Suprapubic skin (tissue), 4 donors: ENCODE measurements around the gene ZNF804A. TPM values are rescaled to one million over a fixed set of nuclear protein-coding genes. Genes with fewer than 3 reads are reported as not detected.

Source experiments
- DNase-seq, 2 donors: peaks; one replicate each; pipeline ENCODE4 v3.0.0-alpha.2; 2019; ENCODE audit warnings: low spot score in 2 of 2
- H3K27ac ChIP-seq: fragments of 200-600 bp; sonication (generic); one replicate; pipeline ENCODE4 v1.5.1; 2019
- H3K27me3 ChIP-seq: fragments of 200-600 bp; sonication (generic); one replicate; pipeline ENCODE4 v1.5.1; 2019
- H3K36me3 ChIP-seq: fragments of 200-600 bp; sonication (generic); one replicate; pipeline ENCODE4 v1.5.1; 2019
- H3K4me1 ChIP-seq: fragments of 200-600 bp; sonication (generic); one replicate; pipeline ENCODE4 v1.5.1; 2019
- H3K4me3 ChIP-seq: fragments of 200-600 bp; sonication (generic); one replicate; pipeline ENCODE4 v1.5.1; 2019; ENCODE audit warnings: mild to moderate bottlenecking
- H3K9me3 ChIP-seq: fragments of 200-600 bp; sonication (generic); one replicate; pipeline ENCODE4 v1.5.1; 2019
- CTCF ChIP-seq, 2 donors: fragments of 200-600 bp in 1 of 2; fragments of 450-650 bp in 1 of 2; sonication (generic) in 1 of 2; IDR thresholded peaks; one replicate each; pipeline ENCODE4 v1.5.1; 2016 to 2019; ENCODE audit warnings: antibody characterized with exemption in 2 of 2, mild to moderate bottlenecking in 1 of 2, moderate library complexity in 1 of 2
- EP300 ChIP-seq: sonication (generic); formaldehyde crosslinking; IDR thresholded peaks from one replicate; pipeline ENCODE4 v1.6.1; 2017; ENCODE audit warnings: antibody characterized with exemption
- POLR2A ChIP-seq, 2 donors: fragments of 450-650 bp; IDR thresholded peaks; one replicate each; pipeline ENCODE4 v1.6.1; 2017; ENCODE audit warnings: antibody characterized with exemption in 2 of 2, mild to moderate bottlenecking in 2 of 2, moderate library complexity in 2 of 2
- POLR2AphosphoS5 ChIP-seq, 3 donors: sonication (generic); formaldehyde crosslinking; IDR thresholded peaks; one replicate each; pipeline ENCODE4 v1.6.1; 2017; ENCODE audit warnings: antibody characterized with exemption in 3 of 3
- whole genome bisulfite sequencing: methylation state at CpG from one replicate; pipeline ENCODE4 v1.1.5; 2018; 5-methylcytosine and 5-hydroxymethylcytosine counted together
- total RNA-seq, 4 donors: library from RNA; depleted of rRNA; stranded (reverse); fragments of >200 nt; gene quantifications; one replicate each; pipeline ENCODE4 v1.1.0, GENCODE V29; 2016

Gene ZNF804A
- total RNA-seq, 4 donors from 2014 or later = 1.0 TPM; not detected in 3

GRCh38 chr2:184566716-184567115 lies 31.6 kb upstream of the ZNF804A start:
- TF ChIP-seq POLR2AphosphoS5 (IDR thresholded peaks at IDR 0.05) = no peak
- TF ChIP-seq POLR2A (IDR thresholded peaks at IDR 0.05) = no peak
- TF ChIP-seq EP300 = no peak
- TF ChIP-seq CTCF (IDR thresholded peaks at IDR 0.05) = no peak
- H3K4me3 ChIP-seq = no peak overlapping the region
- H3K36me3 ChIP-seq = no peaks in the 10 kb centered on the region
- WGBS = 54% methylated on average over 3 of the region's 3 CpGs
- H3K9me3 ChIP-seq = no peaks in the 10 kb centered on the region
- no peaks in the 10 kb centered on the region for H3K4me1 ChIP-seq
- DNase-seq = no peak
- no peak overlapping the region for H3K27ac ChIP-seq
- H3K27me3 ChIP-seq = no peaks in the 10 kb centered on the region

DNA sequence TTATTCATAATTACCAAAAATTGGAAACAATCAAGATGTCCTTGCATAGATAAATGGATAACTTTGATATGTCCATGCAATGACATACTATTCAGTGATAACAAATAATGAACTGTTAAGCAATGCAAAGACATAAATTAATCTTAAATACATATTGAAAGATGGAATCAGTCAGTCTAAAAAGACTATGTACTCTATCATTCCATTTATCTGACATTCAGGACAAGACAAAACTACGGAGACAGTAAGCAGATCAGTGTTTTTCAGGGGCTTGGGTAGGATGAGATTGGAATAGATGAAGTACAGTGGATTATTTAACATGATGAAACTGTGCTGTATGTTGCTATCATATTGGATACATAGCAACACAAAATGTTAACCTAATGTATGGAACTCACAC lies 21.3 kb upstream of the ZNF804A start:
- Histone ChIP-seq H3K27me3 (no peaks in the 10 kb centered on the region), H3K4me1 (no peaks in the 10 kb centered on the region), H3K4me3 (no peak overlapping the region), H3K36me3 (no peaks in the 10 kb centered on the region), H3K27ac (no peak overlapping the region), H3K9me3 (no peaks in the 10 kb centered on the region)
- TF ChIP-seq EP300 (no peak), POLR2A (IDR thresholded peaks at IDR 0.05) (no peak), CTCF (IDR thresholded peaks at IDR 0.05) (no peak), POLR2AphosphoS5 (IDR thresholded peaks at IDR 0.05) (no peak)
- no peak for DNase-seq
- 85% methylated on average over 1 of the region's 1 CpG for WGBS

GRCh38 chr2:184577743-184578142 lies 20.6 kb upstream of the ZNF804A start:
- Histone ChIP-seq H3K36me3 (no peaks in the 10 kb centered on the region), H3K9me3 (no peaks in the 10 kb centered on the region), H3K4me1 (no peaks in the 10 kb centered on the region), H3K27ac (no peak overlapping the region), H3K27me3 (no peaks in the 10 kb centered on the region), H3K4me3 (no peak overlapping the region)
- no peak for TF ChIP-seq POLR2AphosphoS5 (IDR thresholded peaks at IDR 0.05)
- TF ChIP-seq POLR2A (IDR thresholded peaks at IDR 0.05) = no peak
- no peak for TF ChIP-seq EP300
- TF ChIP-seq CTCF (IDR thresholded peaks at IDR 0.05) = no peak
- 57% methylated on average over 4 of the region's 4 CpGs for WGBS
- DNase-seq = no peak

DNA sequence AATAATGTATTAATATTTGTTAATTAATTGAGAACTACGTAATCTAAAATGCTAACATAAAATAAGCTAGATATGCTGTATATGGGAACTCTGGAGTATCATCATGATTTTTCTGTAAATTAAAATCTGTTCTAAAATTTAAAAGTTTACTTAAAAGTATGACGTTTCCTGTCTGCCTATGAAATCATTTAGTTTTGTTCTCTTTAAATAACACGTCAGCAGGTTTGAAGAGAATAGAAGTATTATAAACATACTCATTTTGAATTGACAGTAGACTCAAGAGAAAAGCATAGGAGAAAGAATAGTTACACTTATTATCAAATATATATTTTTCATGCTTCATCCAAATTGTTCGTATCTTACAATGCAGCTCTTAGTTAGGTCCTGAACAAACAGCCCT lies 19.1 kb upstream of the ZNF804A start:
- Histone ChIP-seq H3K36me3 (no peaks in the 10 kb centered on the region), H3K4me3 (no peak overlapping the region), H3K27me3 (no peaks in the 10 kb centered on the region), H3K9me3 (no peaks in the 10 kb centered on the region), H3K27ac (no peak overlapping the region), H3K4me1 (no peaks in the 10 kb centered on the region)
- DNase-seq = no peak
- TF ChIP-seq EP300 (no peak), POLR2A (IDR thresholded peaks at IDR 0.05) (no peak), CTCF (IDR thresholded peaks at IDR 0.05) (no peak)
- 87% methylated on average over 4 of the region's 4 CpGs for WGBS

DNA sequence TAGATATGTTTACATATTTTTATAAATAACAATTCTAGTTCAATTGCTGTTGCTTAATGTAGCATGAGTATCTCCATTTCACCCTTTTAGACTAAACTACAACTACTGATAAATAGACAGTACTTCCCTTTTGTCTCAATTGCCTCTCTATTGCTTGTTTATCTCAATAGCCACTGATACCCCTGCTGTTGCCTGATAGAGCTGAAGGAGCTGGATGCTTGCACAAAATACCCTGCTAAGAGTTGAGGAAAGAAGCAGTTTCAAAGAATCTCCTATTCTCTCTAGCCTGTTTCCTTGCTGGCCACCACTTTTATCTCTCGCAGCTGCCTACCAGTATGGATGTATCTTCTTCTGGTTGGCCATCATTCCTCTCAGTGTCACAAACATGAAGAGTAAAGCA lies 16.9 kb upstream of the ZNF804A start:
- H3K27me3 ChIP-seq = no peaks in the 10 kb centered on the region
- H3K9me3 ChIP-seq = no peaks in the 10 kb centered on the region
- no peak for TF ChIP-seq POLR2A (IDR thresholded peaks at IDR 0.05)
- no peak for TF ChIP-seq EP300
- no peak for TF ChIP-seq CTCF (IDR thresholded peaks at IDR 0.05)
- no peak for TF ChIP-seq POLR2AphosphoS5 (IDR thresholded peaks at IDR 0.05)
- no peak for DNase-seq
- H3K4me1 ChIP-seq = no peaks in the 10 kb centered on the region
- WGBS = 80% methylated on average over 1 of the region's 1 CpG
- H3K36me3 ChIP-seq = no peaks in the 10 kb centered on the region
- H3K27ac ChIP-seq = no peak overlapping the region
- H3K4me3 ChIP-seq = no peak overlapping the region
